ENCODE data around the gene PLEKHD1. TPM values are rescaled to one million over a fixed set of nuclear protein-coding genes. Genes with fewer than 3 reads are reported as not detected.

Gene PLEKHD1
- total RNA-seq, 1 donor from 2014 or later: not detected

DNA sequence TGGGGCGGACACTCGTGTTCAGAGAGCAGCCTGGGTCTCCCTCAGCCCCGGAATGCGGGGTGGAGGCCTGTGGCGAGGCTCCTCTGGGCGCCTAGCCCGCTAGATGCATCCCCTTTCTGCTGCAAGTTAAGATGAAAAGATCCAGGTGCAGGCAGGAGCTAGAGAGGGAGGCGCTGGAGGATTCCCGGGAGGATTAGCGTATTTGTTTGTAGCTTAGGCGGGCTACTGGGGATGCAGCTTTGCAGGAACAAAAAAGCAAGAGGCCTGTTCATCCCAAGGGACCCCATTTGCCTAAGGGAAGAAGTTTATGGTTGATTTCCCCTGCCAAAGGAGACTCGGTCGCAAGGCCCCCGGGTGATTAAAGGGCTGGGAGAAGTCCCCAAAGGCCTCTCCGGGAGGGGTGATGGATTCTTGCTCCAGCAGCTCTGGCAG is 89.3 kb downstream of the PLEKHD1 start:
- no peaks in the 10 kb centered on the region for H3K9me3 Mint-ChIP-seq
- no peak for DNase-seq (ENCODE audit: low spot score)
- peaks cover 10% of the 10 kb centered on the region for H3K4me1 Mint-ChIP-seq (ENCODE audit: low read depth)
- H3K27me3 Mint-ChIP-seq (ENCODE audit: insufficient read depth): peaks cover 60% of the 10 kb centered on the region
- peak overlapping the region; percentile 45 for H3K4me3 Mint-ChIP-seq
- H3K27ac Mint-ChIP-seq: no peak overlapping the region
- intact Hi-C loops (cut with micrococcal nuclease): loop anchor here (1.0 to 10.0 kb wide), 4 partner anchors 71 to 709 kb away; partner anchors contain the start of gene GALNT16
- H3K36me3 Mint-ChIP-seq (ENCODE audit: low read depth): peaks cover 2% of the 10 kb centered on the region

DNA sequence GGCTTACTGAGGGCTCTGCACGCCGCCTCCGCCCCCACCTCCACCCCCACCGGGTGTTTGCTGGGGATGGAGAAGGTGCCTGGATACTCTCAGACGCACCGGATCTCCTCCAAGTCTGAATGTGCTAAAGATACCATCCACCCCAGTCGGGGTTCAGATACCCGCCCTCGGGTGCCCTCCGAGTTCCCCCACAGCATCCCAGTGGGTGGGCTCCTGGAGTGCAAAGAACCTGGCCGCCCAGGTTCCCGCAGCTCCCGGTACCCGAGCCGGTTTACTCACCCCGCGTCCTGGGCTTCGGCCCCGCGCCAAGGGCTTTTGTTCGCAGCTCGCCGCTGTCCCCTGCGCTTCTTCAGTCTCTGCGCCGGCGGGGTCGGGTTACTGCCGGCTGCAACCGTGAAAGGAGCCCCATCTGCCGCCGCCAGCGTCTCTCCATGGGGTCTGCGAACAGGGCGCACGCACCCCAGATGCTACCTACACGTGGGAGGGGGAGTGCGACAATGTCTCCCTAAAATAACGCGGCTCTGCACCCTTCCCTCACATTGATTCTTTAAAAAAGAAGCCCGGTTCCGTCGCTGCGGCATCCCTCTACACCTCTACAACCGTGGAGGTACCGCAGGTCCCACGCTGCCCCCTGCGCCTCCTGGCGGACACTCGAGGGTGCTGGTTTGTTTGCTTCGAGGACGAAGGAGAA is 89.9 kb downstream of the PLEKHD1 start, which contains the start of gene CCDC177:
Gene CCDC177, minus strand, starts transcription at position 609 of the 691 bp plus-strand sequence. CDS start 1,249 bp downstream, outside the sequence.
- Mint-ChIP-seq H3K27me3 (ENCODE audit: insufficient read depth) (peaks cover 58% of the 10 kb centered on the region), H3K36me3 (ENCODE audit: low read depth) (peaks cover 2% of the 10 kb centered on the region), H3K27ac (no peak within 1 kb of the TSS), H3K9me3 (no peaks in the 10 kb centered on the region), H3K4me1 (ENCODE audit: low read depth) (peaks cover 10% of the 10 kb centered on the region), H3K4me3 (peak within 1 kb of the TSS; percentile 78)
- intact Hi-C loops (cut with micrococcal nuclease): loop anchor here (1.0 to 10.0 kb wide), 4 partner anchors 71 to 710 kb away; partner anchors contain the start of gene GALNT16
- peak; percentile 57 for DNase-seq (ENCODE audit: low spot score)

DNA sequence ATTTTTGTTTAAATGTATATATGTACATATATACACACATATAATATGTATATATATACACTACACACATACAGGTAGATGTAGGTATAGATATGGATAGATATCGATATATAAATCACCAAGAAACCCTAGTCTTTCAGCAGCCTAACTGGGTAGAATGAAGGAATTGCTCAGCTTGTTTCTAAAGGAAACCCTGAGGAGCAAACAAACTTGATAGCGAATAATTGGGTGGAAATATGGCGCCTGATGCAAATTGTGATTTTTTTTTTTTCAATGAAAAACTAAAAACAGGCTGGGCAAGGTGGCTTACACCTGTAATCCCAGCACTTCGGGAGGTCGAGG is 90.4 kb downstream of the PLEKHD1 start:
- Mint-ChIP-seq H3K9me3 (no peaks in the 10 kb centered on the region), H3K4me1 (ENCODE audit: low read depth) (peaks cover 10% of the 10 kb centered on the region), H3K27ac (no peak overlapping the region), H3K4me3 (peak overlapping the region; percentile 78), H3K27me3 (ENCODE audit: insufficient read depth) (peaks cover 56% of the 10 kb centered on the region), H3K36me3 (ENCODE audit: low read depth) (peaks cover 2% of the 10 kb centered on the region)
- intact Hi-C loops (cut with micrococcal nuclease): loop anchor here (1.0 to 10.0 kb wide), 4 partner anchors 72 to 710 kb away; partner anchors contain the start of gene GALNT16
- DNase-seq (ENCODE audit: low spot score): no peak

DNA sequence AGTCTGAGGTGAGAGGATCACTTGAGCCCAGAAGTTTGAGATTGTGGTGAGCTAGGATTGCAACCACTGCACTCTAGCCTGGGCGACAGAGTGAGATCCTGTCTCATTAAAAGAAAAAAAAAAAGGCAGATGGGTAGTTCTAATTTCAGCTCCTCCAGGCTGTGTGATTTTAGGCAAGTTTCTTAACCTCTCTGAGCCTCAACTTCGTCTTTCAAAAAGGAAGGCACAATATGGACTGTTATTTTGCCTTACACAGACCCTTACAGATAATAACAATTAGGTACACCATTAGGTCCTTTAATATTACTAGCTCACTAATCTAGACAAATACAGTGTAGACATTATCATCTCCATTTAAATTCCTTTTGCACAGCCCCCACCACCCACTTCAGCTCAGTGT is 94.9 kb downstream of the PLEKHD1 start:
- DNase-seq (ENCODE audit: low spot score): no peak
- intact Hi-C loops (cut with micrococcal nuclease): loop anchor here (10.0 kb wide), 1 partner anchor 715 kb away; no protein-coding TSS in a partner anchor
- Mint-ChIP-seq H3K4me1 (ENCODE audit: low read depth) (peaks cover 7% of the 10 kb centered on the region), H3K4me3 (no peak overlapping the region), H3K27ac (no peak overlapping the region), H3K27me3 (ENCODE audit: insufficient read depth) (peaks cover 43% of the 10 kb centered on the region), H3K9me3 (no peaks in the 10 kb centered on the region), H3K36me3 (ENCODE audit: low read depth) (peaks cover 2% of the 10 kb centered on the region)

DNA sequence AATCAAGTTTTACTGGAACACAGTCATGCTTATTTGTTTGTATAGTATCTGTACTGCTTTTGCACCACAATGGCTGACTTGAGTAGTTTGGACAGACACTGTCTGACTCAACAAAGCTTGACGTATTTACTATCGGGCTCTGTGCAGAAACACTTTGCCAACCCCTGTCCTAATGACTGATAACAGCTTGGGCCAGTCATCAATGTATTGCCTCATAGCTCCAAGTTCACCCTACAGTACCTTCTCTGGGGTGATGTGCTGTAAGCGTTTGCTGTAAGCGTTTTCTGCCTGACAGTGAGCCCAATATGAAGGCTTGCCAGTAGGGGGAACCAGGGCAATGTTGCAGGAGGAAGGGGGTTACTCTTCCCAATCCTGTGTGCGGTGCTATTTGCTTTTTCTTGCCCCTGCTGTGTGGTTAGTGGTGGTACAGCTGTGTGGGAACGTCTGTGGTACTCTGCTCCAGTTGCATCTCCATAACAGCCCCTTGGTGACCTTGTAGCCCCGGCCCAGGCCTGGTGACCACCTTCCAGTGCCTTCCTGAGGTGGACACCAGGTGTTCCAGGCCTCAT is 95.6 kb downstream of the PLEKHD1 start:
- no peak for DNase-seq (ENCODE audit: low spot score)

More for the DNA sequence above, 95.6 kb downstream of the PLEKHD1 start:
- intact Hi-C loops (cut with micrococcal nuclease): no loop called here
- Mint-ChIP-seq H3K27me3 (ENCODE audit: insufficient read depth) (peaks cover 38% of the 10 kb centered on the region), H3K9me3 (no peaks in the 10 kb centered on the region), H3K4me1 (ENCODE audit: low read depth) (peaks cover 9% of the 10 kb centered on the region), H3K36me3 (ENCODE audit: low read depth) (no peaks in the 10 kb centered on the region), H3K27ac (no peak overlapping the region), H3K4me3 (no peak overlapping the region)

Other genes with a start within 250 kb of the PLEKHD1 start
- 0.02 and 0.05 TPM in 2 replicates for gene GALNT16, start 224.6 kb upstream of the PLEKHD1 start, total RNA-seq
- 400 and 421 TPM in 2 replicates for gene ERH, start 86.4 kb upstream of the PLEKHD1 start, total RNA-seq
- gene SLC39A9, start 86.0 kb upstream of the PLEKHD1 start, total RNA-seq: 51.6 and 53.7 TPM in 2 replicates
- gene CCDC177, start 90.1 kb downstream of the PLEKHD1 start, total RNA-seq: 0.08 TPM in 1 of 2 replicates, not detected in the other
- 91.3 and 94.3 TPM in 2 replicates for gene SUSD6, start 126.9 kb downstream of the PLEKHD1 start, total RNA-seq